GM13977 (cell line): ENCODE data around the gene CNTNAP5.

ENCODE experiments used
- DNase-seq: peaks from one replicate; pipeline ENCODE4 v3.0.0; 2012; ENCODE audit warnings: low spot score
- CTCF ChIP-seq: IDR thresholded peaks from 2 replicates; pipeline ENCODE4 v1.5.1; 2012; ENCODE audit warnings: mild to moderate bottlenecking, control low read depth; ENCODE audit not compliant: insufficient read depth; ENCODE audit errors: extremely low read depth, missing control alignments
- in situ Hi-C: fragments of 300-500 bp; cut with MboI; formaldehyde crosslinking; loops from one replicate; pipeline ENCODE4 v1.12.0; 2022; ENCODE audit warnings: low sequenced_read_pairs, low pct_unique_long_range_greater_than_20kb, mixed read lengths, inconsistent platforms; ENCODE audit not compliant: unreplicated experiment

Gene CNTNAP5

DNA sequence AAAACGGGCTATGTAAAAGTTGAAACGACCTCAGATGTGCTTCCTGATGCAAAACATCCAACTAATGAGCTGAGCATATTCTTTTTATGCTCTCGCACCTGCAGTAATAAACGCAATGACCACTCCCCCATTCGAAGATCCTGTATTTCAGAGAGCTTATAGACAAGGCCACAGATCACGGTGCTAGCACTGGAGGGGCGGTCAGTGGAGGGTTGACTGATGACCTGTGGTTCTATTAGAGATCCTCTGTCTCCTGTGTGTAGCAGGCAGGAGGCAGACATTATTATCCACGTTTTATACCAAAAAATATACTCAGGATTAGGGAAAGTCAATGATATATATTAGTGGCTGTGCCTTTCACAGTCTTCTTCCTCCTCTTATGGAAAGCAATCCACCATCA lies 457.0 kb downstream of the CNTNAP5 start:
- no peak for TF ChIP-seq CTCF
- in situ Hi-C loops, result no loop called here
- no peak for DNase-seq

GRCh38 chr2:124482551-124482950 lies 457.5 kb downstream of the CNTNAP5 start:
- DNase-seq, result no peak
- in situ Hi-C loops, result no loop called here
- no peak for TF ChIP-seq CTCF

DNA sequence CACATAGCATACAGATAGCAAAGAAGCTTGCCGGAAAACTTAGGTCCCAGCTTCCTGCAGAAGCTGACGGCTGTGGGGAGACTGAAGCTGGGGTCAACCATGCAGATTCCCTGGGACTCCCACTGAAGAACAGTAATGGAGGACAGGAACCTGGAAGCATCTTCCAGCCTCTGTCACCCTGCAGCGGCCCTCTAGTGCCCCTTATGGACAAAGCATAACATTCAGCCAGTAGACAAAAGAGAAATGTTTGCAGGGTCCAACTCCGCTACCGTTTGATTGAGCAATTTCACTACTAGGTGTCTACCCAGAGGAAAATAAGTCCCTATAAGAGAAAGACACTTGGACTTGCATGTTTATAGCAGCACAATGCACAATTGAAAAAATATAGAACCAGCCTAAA lies 460.6 kb downstream of the CNTNAP5 start:
- DNase-seq, result no peak
- TF ChIP-seq CTCF, result no peak
- in situ Hi-C loops, result no loop called here

DNA sequence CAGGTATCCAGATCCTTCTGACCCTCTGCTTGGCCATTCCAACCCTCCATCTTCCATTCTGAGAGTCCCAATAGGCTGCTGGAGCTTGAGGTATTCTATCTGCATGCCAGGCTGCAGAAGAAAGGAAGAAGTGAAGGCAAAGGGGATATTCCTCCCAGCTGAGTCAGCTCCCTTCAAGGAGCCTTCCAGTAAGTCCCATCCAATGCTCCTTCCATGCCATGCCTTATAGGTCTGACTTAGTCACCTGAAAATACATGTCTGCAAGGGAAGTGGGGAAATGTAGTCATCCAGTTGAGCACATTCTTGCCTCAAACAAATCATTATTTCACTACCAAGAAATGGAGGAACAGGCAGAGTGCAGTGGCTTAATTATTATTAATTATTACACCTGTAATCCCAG lies 464.6 kb downstream of the CNTNAP5 start:
- in situ Hi-C loops, result no loop called here
- TF ChIP-seq CTCF, result no peak
- DNase-seq, result no peak

GRCh38 chr2:124501575-124502152 lies 476.6 kb downstream of the CNTNAP5 start:
- DNase-seq, result no peak
- in situ Hi-C loops, result no loop called here
- no peak for TF ChIP-seq CTCF

DNA sequence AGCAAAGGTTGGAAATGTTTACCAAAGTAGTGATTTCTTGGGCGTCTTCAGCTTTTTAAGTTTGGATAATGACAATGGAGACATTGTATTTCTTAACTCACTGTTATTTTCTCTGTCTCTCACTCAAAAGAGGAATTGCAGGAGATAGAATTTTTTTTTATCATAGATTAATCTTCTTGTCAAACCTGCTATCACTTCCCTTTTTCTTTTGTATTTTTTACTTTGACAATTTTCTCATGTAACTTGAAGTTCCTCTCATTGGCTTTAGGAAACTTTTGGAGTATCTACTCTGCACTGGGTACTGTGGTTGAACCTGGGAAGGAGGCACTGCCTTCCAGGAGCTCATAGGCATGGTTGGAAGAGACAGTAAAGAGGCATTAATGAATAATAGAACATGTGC lies 489.1 kb downstream of the CNTNAP5 start:
- DNase-seq, result no peak
- in situ Hi-C loops, result no loop called here
- TF ChIP-seq CTCF, result no peak

GRCh38 chr2:124520953-124521352 lies 495.9 kb downstream of the CNTNAP5 start:
- in situ Hi-C loops, result no loop called here

More at GRCh38 chr2:124520953-124521352, 495.9 kb downstream of the CNTNAP5 start:
- no peak for DNase-seq
- no peak for TF ChIP-seq CTCF
